ENCODE measurements around the gene CLMP. TPM values are rescaled to one million over a fixed set of nuclear protein-coding genes. Genes with fewer than 3 reads are reported as not detected.

Gene CLMP
- total RNA-seq, 3 donors from 2014 or later (not counting 1 experiment from before 2014, with no cell fraction given) = 0.07 to 0.45 TPM; not detected in 1

GRCh38 chr11:123170929-123171328 lies 24.1 kb downstream of the CLMP start:
- Mint-ChIP-seq H3K36me3 (no peaks in the 10 kb centered on the region), H3K9me3 (no peaks in the 10 kb centered on the region), H3K27me3 (ENCODE audit: low read depth in 2 of 2) (peaks cover 5 to 8% of the 10 kb centered on the region in 2 donors), H3K27ac (no peak overlapping the region), H3K4me3 (no peak overlapping the region), H3K4me1 (no peaks in the 10 kb centered on the region)
- TF ChIP-seq CTCF (IDR thresholded peaks at IDR 0.05) = no peak
- no peak overlapping the region for H3K27ac ChIP-seq (ENCODE audit: low read length)
- H3K27me3 ChIP-seq (ENCODE audit: control insufficient read depth, insufficient read depth, low read length) = no peaks in the 10 kb centered on the region
- no peaks in the 10 kb centered on the region for H3K9me3 ChIP-seq (ENCODE audit: control insufficient read depth, insufficient read depth, low read length)
- WGBS (ENCODE audit: insufficient coverage) = 86% methylated on average over 1 of the region's 3 CpGs
- intact Hi-C loops (cut with micrococcal nuclease) = no loop called here
- no peak for DNase-seq
- H3K4me1 ChIP-seq (ENCODE audit: control insufficient read depth, insufficient read depth, low read length) = no peaks in the 10 kb centered on the region
- no peaks in the 10 kb centered on the region for H3K36me3 ChIP-seq (ENCODE audit: control insufficient read depth, insufficient read depth, low read length)
- ATAC-seq = no peak
- H3K4me3 ChIP-seq (ENCODE audit: low read length) = no peak overlapping the region

GRCh38 chr11:123169821-123170220 lies 25.2 kb downstream of the CLMP start:
- no peak overlapping the region for H3K27ac ChIP-seq (ENCODE audit: low read length)
- H3K4me1 Mint-ChIP-seq = no peaks in the 10 kb centered on the region
- intact Hi-C loops (cut with micrococcal nuclease) = loop anchor here (5.0 kb wide), 1 partner anchor 77 kb away; no protein-coding TSS in a partner anchor

GRCh38 chr11:123168955-123169484 lies 26.0 kb downstream of the CLMP start:
- Mint-ChIP-seq H3K9me3 (no peaks in the 10 kb centered on the region), H3K27ac (no peak overlapping the region), H3K27me3 (ENCODE audit: low read depth in 2 of 2) (peaks cover 5 to 8% of the 10 kb centered on the region in 2 donors), H3K36me3 (no peaks in the 10 kb centered on the region), H3K4me3 (no peak overlapping the region), H3K4me1 (no peaks in the 10 kb centered on the region)
- TF ChIP-seq CTCF (IDR thresholded peaks at IDR 0.05) = no peak
- ATAC-seq (no peak), DNase-seq (no peak)
- no peaks in the 10 kb centered on the region for H3K9me3 ChIP-seq (ENCODE audit: control insufficient read depth, insufficient read depth, low read length)
- H3K4me1 ChIP-seq (ENCODE audit: control insufficient read depth, insufficient read depth, low read length) = no peaks in the 10 kb centered on the region
- no peak overlapping the region for H3K27ac ChIP-seq (ENCODE audit: low read length)
- H3K36me3 ChIP-seq (ENCODE audit: control insufficient read depth, insufficient read depth, low read length) = no peaks in the 10 kb centered on the region
- WGBS (ENCODE audit: insufficient coverage) = 89% methylated on average over 3 of the region's 3 CpGs
- intact Hi-C loops (cut with micrococcal nuclease) = loop anchor here (5.0 kb wide), 1 partner anchor 78 kb away; no protein-coding TSS in a partner anchor
- H3K27me3 ChIP-seq (ENCODE audit: control insufficient read depth, insufficient read depth, low read length) = no peaks in the 10 kb centered on the region
- no peak overlapping the region for H3K4me3 ChIP-seq (ENCODE audit: low read length)

More at GRCh38 chr11:123169821-123170220, 25.2 kb downstream of the CLMP start:
- H3K9me3 Mint-ChIP-seq = no peaks in the 10 kb centered on the region
- no peak overlapping the region for H3K4me3 Mint-ChIP-seq
- TF ChIP-seq CTCF (IDR thresholded peaks at IDR 0.05) = no peak
- 97% methylated on average over 3 of the region's 3 CpGs for WGBS (ENCODE audit: insufficient coverage)
- no peaks in the 10 kb centered on the region for H3K9me3 ChIP-seq (ENCODE audit: control insufficient read depth, insufficient read depth, low read length)
- H3K4me3 ChIP-seq (ENCODE audit: low read length) = no peak overlapping the region
- no peaks in the 10 kb centered on the region for H3K4me1 ChIP-seq (ENCODE audit: control insufficient read depth, insufficient read depth, low read length)
- DNase-seq (no peak), ATAC-seq (no peak)
- peaks cover 5 to 8% of the 10 kb centered on the region in 2 donors for H3K27me3 Mint-ChIP-seq (ENCODE audit: low read depth in 2 of 2)
- no peaks in the 10 kb centered on the region for H3K36me3 ChIP-seq (ENCODE audit: control insufficient read depth, insufficient read depth, low read length)
- H3K27me3 ChIP-seq (ENCODE audit: control insufficient read depth, insufficient read depth, low read length) = no peaks in the 10 kb centered on the region
- H3K27ac Mint-ChIP-seq = no peak overlapping the region
- no peaks in the 10 kb centered on the region for H3K36me3 Mint-ChIP-seq

GRCh38 chr11:123168241-123168640 lies 26.8 kb downstream of the CLMP start:
- no peak for TF ChIP-seq CTCF (IDR thresholded peaks at IDR 0.05)

More at GRCh38 chr11:123168241-123168640, 26.8 kb downstream of the CLMP start:
- Mint-ChIP-seq H3K27ac (no peak overlapping the region), H3K4me1 (no peaks in the 10 kb centered on the region), H3K4me3 (no peak overlapping the region), H3K36me3 (no peaks in the 10 kb centered on the region), H3K27me3 (ENCODE audit: low read depth in 2 of 2) (peaks cover 5 to 8% of the 10 kb centered on the region in 2 donors), H3K9me3 (no peaks in the 10 kb centered on the region)
- 85% methylated on average over 5 of the region's 5 CpGs for WGBS (ENCODE audit: insufficient coverage)
- H3K4me3 ChIP-seq (ENCODE audit: low read length) = no peak overlapping the region
- no peaks in the 10 kb centered on the region for H3K27me3 ChIP-seq (ENCODE audit: control insufficient read depth, insufficient read depth, low read length)
- H3K4me1 ChIP-seq (ENCODE audit: control insufficient read depth, insufficient read depth, low read length) = no peaks in the 10 kb centered on the region
- no peaks in the 10 kb centered on the region for H3K36me3 ChIP-seq (ENCODE audit: control insufficient read depth, insufficient read depth, low read length)
- intact Hi-C loops (cut with micrococcal nuclease) = loop anchor here (5.0 kb wide), 1 partner anchor 79 kb away; no protein-coding TSS in a partner anchor
- no peak overlapping the region for H3K27ac ChIP-seq (ENCODE audit: low read length)
- no peaks in the 10 kb centered on the region for H3K9me3 ChIP-seq (ENCODE audit: control insufficient read depth, insufficient read depth, low read length)
- DNase-seq (no peak), ATAC-seq (no peak)

Data from natural killer cell (primary cell).